ENCODE results near the gene TEX2.
A peak's percentile ranks its signal among the peaks of the same experiment; 100 is the strongest.

Gene TEX2

DNA sequence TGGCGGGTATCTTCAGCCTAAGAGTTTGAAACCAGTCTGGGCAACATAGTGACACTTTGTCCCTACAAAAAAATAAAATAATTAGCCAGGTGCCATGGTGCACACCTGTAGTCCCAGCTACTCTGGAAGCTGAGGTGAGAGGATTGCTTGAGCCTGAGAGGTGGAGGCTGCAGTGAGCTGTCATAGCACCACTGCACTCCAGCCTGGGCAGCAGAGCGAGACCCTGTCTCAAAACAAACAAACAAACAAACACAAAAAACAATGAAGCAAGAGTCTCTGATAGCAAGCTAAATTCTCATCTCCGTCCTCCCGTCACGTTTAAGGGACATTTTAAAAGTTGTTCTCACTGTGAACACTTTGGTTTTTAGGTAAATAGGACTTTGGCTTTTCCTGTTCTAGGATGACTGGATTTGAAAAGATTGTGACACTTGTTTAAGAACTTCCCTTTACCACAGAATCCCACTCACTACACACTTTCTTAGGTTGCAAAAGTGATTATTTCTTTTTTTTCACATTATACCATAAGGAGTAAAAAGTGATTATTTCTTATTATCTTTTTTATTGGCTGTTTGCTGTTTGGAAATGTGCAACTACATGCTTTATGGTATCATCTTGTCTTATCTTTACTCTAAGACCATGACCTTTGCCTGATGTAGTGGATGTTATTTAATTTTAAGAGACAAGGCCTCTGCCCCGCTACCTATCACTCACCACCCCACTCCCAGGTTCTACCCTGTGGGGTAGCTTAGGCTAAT lies 128.7 kb downstream of the TEX2 start:
- DNase-seq: no peak

DNA sequence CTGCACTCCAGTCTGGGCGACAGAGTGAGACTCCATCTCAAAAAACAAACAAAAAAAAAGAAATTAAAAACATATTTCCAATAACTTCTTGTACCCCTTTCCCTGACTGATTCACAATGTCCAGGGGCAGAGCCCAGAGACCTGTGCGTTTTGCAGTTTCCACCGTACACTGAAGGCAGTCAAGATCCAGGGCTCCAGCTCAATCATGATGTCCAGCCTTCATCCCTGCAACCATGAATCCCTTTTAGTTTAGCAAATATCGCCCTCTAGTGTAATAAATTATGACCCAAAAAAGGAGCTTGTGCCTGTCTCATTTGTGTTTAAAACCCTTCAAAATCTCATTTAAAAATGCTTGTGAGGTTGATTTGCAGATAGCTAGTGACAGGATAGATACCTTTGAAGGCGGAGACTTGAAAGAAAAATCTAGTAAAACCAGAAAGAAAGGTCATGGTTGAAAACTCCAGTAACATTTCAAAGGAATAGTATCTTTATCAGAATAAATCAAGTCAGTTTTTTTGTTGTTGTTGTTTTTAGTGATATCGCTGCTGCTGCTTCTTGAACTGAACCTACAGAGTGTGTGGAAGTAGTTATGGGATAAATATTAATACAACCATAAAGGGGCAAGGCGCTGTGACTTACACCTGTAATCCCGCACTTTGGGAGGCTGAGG lies 129.4 kb downstream of the TEX2 start:
- peak; percentile 81 for DNase-seq

DNA sequence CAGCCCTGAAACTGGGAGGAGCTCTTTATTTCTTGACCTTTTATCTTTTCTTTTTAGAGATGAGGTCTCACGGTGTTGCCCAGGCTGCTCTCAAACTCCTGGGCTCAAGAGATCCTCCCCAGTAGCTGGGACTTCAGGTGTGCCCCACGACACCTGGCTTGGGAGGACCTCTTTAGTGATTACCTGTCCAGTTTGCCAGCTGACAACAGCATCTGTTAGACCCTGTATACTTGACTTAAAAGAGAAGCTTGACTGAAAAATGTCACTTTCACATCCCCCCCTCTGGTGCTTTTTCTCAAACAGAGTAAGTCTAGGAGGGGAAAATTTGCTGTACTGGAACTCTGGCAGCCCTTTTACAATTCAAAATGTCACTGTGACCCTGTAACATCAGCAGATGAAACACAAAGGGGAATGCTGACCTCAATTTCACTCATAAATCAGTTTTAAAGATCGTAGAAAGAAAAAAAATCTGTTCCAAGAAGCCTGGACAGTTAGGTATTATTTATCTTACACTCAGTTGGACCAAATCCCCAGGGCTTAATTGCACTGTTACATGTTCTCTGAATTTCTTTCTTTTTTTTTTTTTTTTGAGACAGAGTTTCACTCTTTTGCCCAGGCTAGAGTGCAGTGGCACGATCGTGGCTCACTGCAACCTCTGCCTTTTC lies 131.3 kb downstream of the TEX2 start:
- DNase-seq: no peak

DNA sequence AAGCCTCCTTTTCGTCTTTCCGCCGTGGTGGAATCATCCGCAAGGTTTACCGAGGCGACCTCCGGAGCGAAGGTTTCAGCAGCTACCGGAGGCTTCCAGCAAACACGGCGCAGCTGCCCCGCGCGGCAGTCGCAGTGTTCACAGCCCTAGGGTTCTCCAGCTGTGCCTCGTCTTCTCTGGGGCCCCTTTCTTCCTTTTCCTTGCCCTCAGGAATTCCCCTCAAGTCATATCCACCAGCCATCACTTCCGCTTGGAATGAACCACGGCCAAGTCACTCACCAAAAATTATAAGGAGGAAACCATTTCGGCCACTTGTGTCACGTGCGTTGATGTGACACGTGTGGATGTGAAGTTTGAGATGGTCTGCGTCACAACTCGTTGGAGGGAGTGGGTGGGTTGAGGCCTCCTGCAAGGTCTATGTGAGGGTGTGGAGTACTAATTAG lies 132.5 kb downstream of the TEX2 start:
- peak; percentile 77 for DNase-seq

DNA sequence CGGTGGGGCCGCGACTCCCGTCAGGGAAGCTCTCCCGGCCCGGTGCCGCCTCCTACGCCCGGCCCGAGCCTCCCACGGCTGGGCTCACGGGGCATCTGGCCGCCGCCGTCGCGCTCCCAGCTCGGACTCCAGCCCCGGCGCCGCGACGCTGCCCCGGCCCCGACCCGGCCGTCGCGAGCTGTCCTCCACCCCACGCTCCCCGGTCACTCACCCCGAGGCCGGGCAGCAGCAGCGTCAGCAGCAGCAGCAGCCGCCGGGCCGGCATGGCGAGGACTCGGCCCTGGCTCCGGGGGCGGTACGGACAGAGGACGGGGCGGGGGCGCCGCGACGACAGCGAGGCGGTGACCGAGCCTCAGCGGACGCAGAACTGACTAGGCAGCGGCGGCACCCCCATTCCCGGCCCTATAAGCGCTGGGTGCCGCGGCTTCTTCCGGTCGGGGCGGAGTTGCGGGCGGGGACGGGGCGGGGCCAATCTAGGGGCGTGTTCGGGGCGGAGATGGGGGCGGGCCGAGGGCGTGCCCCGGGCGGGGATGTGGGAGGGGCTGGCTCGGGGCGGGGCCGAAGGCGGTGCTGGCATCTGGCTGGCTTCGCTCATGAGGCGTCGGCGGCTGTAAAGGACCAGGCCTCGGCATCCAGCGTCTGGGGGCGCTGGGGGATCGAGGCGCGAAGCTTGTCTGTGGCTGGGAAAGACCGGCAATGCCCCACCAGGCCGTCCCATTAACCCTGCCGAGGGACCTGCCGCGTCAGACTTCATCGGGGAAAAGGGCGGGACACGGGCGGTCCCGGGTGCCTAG lies 133.1 kb downstream of the TEX2 start, which contains the start of gene ERN1:
Gene ERN1, minus strand, starts transcription at position 380 of the 794 bp plus-strand sequence. Its CDS starts 115 bp downstream, at position 265.
- peak; percentile 95 for DNase-seq

DNA sequence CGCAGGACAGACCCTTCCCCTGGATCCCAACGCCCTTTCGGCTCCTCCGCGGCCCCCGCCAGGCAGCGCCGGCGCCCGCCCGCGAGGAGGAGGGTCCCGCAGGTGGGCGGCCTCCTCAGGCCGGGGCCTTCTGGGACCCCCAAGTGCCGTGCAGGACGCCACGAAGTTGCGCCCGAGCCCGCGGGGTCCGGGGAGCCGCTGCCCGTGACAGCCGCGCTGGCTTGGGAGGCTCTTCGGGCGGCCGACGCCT lies 133.6 kb downstream of the TEX2 start:
- DNase-seq: no peak

DNA sequence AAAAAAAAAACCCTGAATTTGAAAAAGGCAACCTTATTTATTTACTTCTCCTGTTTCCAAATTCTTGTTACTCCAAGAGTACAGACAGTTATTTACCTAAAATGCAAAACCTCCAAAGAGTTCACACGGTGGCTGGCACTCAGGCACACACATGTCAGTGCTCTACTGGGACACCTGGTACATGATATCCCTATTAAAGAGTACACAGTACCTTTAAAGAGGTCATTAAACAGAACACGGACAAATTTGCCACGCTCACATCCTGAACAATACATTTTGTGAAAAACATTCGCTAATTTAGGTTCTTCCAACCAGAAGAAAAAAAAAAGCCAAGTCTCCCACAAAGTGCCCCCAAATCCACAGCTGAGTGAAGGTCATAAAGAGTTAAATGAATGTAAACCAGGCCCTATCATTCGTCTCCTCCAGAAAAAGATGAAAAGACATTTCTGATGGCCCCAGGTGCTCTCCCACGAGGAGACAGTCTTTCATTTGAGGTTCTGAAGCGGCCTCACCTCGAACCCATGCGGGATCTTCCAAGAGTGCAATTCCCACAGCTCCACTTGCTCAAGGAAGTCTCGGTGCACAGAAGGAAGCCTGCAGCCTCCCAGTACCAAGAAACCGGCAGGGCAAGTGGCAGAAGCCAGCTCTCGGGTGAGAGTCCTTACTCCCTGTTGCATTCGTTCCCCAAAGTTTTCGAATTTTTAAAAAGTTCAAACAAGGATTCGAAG lies 134.1 kb downstream of the TEX2 start:
- no peak for DNase-seq

DNA sequence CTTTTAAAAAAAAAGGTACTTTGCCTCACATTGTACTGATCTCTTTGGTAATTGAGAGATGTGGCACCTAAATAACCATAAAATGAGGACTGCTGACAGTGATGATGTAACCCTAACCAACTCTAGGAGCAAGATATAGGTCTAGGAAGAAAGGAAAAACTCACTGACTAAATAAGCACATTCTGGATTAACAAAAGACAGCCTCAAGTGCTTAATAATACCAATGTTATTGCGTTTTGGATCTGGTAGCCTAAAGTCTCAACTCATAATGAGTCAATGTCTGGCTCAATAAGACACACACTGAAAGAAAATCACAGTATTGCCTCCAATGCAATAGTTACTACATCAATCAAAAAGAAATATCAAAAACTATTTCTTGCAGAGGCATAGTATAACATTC lies 136.1 kb downstream of the TEX2 start:
- DNase-seq: no peak

DNA sequence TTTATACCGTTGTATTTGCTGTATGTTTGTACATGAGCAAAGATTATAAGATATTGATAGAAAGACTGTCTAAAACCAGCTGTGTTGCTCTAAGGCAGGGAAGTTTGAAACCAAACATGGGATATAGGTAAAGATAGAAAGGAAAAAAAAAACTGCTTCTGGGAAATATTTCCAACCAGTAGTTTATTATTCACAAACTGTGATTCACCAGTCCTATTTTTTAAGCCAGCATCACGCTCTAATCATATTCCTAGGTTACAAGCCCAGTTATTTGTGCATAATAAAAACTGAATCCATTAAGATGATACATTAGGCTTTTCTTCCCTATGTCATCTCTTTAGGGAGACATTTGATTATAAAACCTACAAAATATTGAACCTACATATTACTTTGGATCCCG lies 137.1 kb downstream of the TEX2 start:
- DNase-seq: no peak

DNA sequence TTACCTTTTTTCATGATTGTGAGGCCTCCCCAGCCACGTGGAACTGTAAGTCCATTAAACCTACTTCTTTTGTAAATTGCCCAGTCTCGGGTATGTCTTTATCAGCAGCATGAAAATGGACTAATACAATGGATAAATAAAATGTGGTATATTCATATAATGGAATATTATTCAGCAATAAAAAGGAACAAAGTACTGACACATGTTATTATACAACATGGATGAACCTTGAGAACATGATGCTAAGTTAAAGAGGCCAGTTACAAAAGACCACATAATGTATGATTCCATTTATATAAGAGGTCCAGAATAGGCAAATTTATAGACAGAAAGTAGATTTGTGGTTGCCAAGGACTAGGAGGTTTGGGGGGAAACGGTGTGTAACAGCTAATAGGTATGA lies 138.5 kb downstream of the TEX2 start:
- DNase-seq: no peak

DNA sequence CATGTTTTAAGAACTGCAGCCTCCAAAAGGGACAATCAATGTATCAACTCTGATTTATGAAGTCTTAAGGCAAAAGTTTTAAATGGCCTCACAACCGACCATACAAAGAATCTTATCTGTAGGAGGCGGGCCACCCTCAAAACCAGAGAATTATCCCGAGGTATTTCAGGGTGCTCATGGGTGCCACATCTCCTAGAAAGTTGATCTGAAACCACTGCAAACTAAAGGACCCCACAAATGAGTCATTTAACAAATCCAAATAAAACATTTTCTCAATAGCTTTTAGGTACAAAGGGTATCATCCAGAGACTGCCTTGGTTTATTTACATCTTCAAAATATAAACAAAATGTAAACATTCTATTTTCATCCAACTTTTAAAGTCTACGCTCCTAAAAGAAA lies 139.9 kb downstream of the TEX2 start:
- DNase-seq: no peak

DNA sequence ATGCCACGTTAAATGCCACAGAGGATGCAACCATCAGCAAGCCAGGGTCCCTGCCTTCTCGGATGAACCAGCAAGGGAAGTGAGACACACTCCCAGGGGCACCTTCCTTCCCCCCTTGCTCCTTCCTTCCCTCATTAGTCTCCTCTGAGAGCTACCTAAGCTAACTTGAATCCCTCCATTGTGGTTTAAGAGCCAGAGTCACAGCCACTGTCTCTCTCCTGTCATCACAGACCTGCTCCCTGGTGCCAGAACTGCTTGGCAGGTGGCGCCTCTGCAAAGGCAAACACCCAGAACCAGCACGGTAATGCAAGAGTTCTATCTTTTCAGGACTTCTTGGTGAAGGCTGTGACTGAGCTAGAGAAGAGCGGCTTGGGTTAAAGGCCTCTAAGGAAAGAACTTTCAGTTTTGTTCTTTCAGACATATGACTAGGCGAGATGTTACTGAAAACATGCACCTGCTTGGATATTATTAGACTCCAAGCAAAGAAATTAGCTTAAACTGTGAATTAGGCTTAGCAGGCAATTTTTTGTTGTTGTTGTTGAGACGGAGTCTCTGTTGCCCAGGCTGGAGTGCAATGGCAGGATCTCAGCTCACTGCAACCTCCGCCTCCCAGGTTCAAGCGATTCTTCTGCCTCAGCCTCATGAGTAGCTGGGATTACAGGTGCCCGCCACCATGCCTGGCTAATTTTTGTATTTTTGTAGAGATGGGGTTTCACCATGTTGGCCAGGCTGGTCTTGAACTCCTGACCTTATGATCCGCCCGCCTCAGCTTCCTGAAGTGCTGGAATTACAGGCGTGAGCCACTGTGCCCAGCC lies 141.9 kb downstream of the TEX2 start:
- DNase-seq: peak; percentile 70

DNA sequence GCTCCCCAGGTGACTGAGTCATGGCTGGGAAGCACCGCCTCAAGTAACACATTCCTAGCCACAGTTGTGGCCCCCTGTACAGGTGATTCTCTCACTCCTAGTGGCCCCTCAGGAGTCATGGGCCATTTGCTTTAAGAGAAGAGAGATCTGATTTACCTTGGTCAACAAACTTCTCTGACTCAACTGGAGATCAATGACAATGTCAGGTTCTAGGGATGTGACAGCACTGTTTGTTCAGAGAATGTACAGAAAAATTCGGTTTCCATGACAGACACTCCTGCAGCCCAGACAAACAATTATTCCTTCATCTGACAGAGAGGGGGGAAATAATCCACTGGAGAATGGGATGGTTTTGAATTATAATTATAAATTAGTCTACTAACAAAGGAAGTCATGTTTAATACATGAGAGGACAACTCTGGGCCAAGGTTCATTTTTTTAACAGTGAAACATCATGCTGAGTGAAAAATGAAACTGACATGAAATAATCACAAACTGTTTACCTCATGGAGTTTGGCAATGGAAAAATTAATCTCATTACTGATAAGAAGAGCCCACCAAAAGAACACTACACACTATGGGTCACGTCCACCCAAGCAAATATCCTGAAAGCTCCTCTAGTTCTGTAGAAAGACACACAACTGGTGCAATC lies 142.8 kb downstream of the TEX2 start:
- peak; percentile 54 for DNase-seq

DNA sequence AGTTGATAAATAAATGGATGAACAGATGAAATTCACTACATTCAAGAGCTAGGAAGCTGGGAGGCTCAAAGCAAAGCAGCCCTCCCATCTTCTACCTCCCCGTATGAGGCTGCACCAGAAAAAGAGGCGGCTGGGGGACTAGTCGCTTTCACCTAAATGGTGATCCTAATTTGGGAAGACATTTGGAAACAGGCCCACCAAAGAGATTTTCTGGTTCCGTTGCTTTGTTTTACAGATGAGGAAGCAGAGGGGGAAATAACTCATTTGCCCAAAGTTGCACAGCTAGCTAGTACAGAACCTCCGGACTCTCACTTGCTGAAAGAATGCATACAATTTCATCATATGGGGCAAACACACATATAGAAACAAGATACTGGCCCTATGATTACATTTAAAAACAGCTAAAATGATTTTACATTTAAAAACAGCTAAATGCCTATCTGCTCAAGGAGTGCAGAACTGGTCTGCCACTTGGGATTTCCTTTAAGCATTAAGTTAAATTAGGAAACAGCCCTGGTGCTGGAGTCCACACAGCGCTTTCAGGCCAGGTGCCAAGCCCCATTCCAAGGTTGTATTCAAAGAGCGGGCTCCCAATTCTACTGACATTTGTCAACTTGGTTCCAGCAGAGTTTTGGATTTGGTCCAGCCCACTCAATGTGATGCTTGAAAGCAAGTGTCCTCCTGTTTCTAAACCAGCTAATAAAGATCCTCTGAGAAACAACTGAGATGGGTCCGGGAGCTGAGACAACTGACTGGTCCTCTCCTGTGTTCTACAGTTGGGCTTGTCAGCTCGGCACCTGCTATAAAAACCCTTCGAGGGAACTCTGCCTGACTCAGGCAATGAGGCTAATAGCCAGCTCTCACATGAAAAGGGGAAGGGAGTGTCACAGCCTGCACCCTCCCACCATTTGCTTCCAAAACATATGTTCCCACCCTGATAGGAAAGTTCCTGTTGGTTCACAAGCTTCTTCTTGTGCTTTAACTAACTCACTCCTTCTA lies 144.8 kb downstream of the TEX2 start:
- no peak for DNase-seq

DNA sequence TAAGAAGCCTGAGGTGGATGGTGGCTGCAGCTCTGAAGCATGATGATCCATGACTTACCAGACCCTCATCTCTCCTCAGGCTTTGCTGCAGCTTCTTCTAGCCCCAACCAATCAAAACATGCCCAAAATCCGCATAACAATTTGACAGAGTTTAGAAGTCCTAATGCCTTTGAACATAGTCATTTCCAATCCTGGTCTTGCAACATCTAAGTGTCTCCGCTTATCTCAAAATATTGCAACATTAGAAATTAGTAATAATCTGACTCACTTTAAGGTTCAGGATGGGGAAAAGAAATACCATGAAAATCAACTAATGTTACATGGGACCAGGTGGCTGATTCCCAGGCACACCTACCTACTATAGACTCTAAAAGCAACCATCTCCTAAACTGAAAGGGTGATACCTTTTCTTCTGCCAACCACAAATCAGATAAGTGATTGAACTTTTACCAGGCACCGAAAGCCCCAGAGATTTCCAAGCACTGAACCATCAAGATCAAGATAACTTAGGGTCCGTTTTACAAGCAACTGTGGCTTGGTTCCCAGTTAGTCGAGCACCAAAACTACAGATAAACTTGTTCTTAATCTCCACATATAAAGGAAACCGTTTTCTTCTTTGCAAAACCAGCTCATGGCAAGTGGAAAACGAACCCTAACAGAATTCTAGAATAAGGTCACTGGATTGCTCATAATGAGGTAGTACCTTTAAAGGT lies 147.1 kb downstream of the TEX2 start:
- peak; percentile 53 for DNase-seq

DNA sequence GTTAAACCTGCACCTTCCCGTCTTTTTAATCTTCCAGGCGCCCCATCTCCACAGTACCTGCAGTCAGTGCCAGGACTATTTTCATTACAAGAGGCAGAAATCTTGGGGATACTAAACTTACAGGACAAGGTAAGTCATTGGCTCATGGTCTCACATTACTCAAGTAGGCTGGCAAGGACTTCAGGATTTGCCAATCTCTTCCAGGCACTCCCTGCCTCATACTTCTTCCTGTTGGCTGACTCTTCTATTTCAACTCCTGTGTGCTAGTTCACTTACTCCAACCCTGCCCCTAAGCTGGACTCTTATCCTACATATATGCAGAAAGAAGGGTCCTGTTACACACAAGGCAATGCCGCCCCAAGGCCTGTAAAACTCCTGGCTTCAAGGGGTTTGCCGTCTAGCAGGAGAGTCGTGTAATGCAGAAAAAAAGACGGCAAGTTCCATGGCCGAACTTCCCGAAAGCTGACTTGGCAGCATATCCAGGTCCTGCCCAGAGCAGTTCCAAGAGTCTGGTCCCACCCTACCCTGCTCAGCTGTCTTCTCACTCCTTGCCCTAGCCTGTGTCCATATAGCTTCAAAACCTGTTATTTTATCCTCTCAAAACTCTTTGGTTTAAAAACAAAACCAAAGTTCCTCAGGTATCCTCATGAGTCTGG lies 147.9 kb downstream of the TEX2 start:
- no peak for DNase-seq

DNA sequence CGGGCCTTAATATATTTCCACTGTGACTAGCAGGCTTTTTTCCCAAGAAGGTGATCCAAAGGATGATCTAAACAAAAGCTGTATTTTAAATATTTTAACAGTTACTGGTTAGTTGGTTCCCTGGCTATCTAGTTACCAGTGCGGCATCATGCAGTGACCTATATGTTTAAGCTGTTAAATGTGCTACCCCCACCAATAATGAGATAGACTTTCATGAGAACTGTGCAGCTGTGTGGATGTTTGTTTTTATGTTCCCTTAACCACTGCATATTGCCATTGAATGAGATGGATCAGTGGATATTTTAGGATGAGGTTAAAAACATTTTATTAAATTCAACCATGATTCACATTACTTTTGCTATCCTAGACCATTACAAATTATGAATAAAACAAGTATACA lies 150.1 kb downstream of the TEX2 start:
- no peak for DNase-seq

DNA sequence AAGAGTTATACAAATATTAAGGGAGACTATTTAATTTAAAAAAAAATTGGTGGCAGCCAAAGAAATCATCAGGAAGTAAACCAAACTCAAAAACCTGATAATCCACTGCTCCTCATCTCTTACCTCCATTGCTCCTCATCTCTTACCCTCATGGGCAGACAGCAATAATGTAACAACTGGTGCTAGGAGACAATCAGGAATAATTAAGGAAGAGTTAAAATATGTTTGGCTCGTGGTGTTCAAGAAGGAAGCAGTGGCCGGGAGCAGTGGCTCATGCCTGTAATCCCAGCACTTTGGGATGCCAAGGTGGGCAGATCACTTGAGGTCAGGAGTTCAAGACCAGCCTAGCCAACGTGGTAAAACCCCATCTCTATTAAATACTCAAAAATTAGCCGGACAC lies 151.2 kb downstream of the TEX2 start:
- DNase-seq: no peak

All from activated CD4-positive, alpha-beta T cell treated with anti-CD3 and anti-CD28 coated beads, Interleukin-2, Interleukin-6, amounts not matched to agents 100 ng/mL and 50 ng/mL, durations not matched to agents 16 hours and 8 hours (primary cell).